Activated CD8-positive, alpha-beta memory T cell treated with anti-CD3 and anti-CD28 coated beads, Interleukin-2, amount 50 U/mL, for 4 hours (primary cell): Measurements from ENCODE around the gene TNFRSF6B.
"Not testable (repeated sequence)": the region's sequence is repeated elsewhere in the genome, so short reads cannot be mapped to it uniquely, and the experiment has no call there.

Experiments used
- DNase-seq: peaks from one replicate; pipeline ENCODE4 v3.0.0-alpha.2; 2020

The TNFRSF6B gene

DNA sequence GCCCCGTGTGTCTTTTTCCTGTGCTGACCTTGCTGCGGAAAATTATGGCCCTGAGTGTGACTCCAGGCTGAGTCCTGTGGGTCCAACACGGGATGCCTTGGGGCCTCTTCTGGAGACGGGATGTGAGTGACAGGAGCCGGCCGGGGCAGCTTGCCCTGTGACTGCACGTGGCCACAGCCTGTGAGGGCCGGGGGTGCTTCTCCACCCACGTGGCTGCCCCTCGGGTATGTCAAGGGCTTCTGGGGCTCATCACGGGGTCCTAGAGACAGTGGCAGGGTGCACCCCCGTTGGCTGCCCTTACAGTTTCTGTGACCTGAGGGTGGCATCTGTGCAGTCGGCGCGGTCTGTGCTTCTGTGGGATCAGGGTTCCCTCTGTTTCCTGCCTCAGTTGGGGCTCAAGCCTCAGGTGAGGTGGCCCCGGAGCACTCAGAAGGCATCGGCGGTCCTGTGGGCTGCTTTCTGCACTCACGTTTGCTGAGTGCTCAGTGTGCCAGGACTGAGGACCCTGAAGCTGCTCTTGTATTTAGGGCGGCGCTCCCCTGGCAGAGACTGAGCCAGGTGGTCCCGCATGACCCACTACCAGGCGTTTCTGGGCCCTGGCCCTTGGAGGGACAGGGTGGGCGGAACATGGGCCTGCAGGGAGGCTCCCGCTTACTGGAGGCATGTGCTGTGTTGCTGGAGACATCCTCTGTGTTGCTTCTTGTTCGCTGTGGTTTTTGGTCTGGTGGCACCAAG, 33.0 kb upstream of the TNFRSF6B start:
- no peak for DNase-seq

DNA sequence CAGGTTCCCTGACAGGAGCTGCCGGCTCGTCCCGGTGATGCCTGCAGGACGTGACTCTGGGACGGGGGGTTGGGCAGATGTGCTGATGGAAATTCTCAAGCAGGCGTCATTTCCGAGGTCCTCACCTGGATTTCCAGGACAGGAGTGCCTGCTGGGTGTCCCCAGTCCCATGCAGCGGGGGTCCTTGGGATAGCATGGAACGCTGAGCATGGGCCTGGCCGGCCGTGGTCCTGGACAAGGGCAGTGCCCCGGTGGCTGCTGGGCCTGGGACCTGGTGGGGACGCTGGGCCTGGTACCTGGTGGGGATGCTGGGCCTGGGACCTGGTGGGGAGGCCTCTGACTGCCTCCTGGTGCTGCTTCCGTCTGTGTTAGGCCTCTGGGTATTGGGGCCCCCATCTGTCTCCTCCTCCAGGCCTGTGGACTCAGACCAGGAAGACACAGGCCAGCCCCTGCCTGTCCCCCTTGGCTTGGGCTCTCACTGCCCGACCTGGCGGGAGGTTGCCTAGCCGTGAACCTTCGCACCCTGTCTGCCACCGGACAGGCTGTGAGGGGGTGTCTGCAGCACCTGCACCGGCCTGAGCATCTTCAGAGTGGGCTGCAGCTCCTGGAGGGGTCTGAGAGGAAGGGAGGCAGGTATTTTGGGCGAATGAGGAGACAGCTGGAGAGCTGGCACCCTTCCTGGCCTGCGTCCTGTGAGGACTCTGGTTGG, 32.2 kb upstream of the TNFRSF6B start:
- DNase-seq: no peak

DNA sequence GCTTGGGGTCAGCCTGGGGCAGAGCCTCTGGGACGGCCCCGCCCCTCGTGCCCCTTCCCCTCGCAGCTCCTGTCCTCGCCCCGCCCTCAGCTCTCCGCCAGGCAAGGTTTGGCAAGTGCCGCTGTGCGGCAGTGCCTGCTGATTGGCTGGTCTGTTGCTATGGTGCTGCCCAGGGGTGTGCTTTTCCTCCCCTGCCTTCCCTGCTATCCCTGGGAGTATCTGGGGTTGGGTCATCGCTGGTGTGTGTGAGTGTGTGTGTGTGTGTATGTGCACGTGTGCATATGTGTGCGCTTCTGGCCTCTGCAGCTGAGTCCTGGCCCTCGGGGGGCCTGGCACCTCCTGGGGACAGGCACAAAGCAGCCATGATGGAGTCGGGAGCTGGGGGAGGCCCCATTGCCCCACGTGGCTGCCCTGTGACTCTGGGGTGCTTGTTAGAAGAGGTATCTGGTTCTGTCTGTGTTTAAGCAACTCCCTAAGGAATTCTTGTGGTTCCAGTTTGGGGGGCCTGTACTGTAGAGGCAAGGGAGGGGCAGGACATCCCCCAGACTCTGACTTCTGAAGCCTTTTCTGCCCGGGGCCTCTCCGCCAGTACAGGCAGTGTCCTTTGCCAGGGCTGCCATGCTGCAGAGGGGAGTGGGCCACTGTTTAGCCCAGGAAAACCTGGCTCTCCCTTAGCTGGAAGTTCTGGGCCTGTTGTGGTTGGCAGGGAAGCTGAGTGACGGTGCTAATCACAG, 31.4 kb upstream of the TNFRSF6B start:
- DNase-seq: no peak

DNA sequence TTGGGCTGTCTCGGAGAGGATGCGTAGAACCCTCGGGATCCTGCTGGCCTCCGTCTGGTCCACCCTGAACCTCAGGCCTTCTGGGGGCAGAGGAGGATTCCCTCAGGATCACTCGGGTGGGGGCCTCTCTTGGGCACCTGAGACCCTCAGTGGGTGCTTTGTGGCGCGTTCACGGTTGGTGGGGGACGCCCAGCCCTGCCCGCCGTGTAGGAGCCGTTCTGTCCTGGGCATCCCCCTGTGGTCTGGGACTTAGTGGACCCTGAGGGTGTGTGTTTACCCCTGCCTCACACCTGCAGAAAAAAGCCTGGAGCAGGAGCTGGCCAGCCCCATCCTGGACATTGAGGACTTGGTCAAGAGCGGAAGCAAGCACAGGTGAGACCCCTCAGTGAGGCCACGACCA, 30.7 kb upstream of the TNFRSF6B start:
- DNase-seq: no peak

DNA sequence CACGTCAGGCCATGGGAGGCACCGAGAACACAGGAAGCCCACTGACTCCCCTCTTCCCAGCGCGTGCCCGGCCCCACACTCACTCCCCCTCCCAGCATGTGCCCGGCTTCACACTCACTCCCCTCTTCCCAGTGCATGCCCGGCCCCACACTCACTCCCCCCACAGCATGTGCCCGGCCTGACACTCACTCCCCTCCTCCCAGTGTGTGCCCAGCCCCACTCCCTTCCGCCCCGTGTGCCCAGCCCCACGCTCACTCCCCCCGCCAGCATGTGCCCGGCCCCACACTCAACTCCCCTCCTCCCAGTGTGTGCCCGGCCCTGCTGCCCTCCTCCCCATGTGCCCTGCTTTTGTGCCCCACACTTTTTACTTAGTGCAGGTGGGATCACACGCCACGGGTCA, 28.6 kb upstream of the TNFRSF6B start:
- no peak for DNase-seq

DNA sequence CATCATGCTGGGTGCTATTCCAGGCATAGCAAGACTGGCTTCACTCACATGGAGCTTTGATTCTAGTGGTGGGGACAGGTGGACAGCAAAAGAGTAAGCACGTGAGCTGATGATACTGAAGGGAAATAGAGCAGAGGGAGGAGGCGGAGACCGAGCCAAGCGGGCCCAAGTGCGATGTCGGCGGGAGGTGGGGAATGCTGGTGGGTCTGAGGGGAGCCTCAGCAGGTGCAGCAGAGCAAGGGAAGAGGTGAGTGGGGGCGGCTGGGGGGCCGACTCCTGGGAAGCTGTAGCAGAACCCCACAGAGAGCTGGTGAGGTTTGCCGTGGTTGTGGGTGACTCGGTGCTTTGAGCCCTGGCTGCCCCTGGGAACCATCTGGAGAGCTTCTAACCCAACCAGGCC, 28.1 kb upstream of the TNFRSF6B start:
- DNase-seq: no peak

DNA sequence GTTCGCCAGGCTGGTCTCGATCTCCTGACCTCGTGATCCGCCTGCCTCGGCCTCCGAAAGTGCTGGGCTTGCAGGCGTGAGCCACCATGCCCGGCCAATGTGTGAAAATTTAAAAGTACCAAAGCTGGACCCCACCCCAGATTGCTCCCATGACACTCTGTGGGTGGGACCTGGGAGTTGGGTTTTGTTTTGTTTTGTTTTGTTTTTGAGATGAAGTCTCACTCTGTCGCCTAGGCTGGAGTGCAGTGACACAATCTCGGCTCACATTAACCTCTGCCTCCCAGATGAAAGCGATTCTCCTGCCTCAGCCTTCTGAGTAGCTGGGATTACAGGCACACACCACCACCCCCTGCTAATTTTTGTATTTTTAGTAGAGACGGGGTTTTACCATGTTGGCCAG, 24.8 kb upstream of the TNFRSF6B start:
- not testable (repeated sequence) for DNase-seq

DNA sequence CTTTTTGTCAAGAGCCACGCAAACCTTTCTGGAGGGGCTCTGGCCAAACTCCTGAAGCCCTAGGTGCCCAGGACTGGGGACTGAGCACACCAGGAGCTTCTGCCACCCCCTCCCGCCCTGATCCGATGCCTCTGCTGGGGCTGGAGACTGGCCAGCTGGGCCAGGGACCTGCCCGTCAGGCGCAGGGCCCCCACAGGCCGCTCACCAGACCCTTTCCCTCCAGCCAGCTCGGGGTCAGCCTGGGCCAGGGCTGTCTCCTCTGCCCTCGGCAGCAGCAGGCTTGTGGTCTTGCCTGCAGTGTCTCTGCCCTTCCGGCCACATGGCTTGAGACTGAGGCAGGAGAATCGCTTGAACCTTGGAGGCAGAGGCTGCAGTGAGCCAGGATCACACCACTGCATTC, 23.8 kb upstream of the TNFRSF6B start:
- no peak for DNase-seq

DNA sequence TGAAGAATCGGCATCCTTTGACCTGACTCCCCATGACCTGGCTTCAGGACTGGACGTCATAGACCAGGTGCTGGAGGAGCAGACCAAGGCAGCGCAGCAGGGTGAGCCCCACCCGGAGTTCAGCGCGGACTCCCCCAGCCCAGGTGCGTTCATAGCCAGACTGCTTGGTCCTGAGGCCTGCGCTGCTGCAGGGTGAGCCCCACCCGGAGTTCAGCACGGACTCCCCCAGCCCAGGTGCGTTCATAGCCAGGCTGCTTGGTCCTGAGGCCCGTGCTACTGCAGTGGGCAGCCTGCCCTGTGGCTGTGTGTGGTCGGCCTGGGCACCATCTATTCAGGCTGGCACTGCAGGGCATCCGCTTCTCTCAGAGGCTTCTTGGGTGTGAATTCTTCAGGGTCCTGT, 22.5 kb upstream of the TNFRSF6B start:
- DNase-seq: no peak

DNA sequence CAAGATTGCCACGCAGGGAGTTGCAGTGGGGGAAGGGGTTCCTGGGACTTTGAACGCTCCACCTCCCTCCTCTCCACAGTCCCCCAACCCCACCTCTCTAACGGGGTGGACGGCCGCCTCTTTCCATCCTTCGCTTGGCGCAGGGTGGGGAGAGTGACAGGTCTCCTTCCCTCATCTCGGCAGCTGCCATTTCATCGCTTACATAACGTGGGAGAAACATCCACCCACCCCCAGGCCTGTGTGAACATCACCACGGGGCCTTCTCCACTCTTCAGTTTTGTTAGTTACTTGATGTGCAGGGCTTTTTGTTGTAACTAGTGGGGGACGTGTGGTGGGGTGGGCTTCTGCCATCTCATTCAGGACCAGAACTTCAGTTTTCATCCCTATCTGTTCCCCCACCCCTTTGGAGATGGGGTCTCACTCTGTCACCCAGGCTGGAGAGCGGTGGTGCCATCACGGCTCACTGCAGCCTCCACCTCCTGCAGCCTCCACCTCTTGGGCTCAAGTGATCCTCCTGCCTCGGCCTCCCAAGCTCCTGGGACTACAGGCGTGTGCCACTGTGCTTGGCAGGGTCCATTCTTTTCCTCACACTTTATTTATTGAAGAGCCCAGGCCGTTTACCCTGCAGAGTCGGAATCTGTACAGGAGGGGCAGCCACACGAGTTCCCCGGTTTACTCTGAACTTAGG, 20.6 kb upstream of the TNFRSF6B start:
- DNase-seq: no peak

DNA sequence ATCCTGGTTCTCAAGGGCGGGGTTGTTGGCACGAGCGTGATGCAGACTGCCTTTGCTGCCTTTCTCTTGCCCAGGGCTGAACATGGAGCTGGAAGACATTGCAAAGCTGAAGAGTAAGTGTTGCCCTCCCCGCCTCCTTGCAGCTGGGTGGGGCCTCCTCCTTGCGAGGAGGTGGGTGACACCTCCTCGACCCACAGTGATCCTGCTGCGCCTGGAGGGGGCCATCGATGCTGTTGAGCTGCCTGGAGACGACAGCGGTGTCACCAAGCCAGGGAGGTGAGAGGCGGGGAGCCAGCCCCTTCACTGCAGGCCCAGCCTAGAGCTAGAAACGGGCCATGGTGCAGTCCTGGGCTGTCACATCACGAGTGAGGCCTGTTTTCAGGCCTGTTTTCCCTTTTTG, 18.4 kb upstream of the TNFRSF6B start:
- no peak for DNase-seq

DNA sequence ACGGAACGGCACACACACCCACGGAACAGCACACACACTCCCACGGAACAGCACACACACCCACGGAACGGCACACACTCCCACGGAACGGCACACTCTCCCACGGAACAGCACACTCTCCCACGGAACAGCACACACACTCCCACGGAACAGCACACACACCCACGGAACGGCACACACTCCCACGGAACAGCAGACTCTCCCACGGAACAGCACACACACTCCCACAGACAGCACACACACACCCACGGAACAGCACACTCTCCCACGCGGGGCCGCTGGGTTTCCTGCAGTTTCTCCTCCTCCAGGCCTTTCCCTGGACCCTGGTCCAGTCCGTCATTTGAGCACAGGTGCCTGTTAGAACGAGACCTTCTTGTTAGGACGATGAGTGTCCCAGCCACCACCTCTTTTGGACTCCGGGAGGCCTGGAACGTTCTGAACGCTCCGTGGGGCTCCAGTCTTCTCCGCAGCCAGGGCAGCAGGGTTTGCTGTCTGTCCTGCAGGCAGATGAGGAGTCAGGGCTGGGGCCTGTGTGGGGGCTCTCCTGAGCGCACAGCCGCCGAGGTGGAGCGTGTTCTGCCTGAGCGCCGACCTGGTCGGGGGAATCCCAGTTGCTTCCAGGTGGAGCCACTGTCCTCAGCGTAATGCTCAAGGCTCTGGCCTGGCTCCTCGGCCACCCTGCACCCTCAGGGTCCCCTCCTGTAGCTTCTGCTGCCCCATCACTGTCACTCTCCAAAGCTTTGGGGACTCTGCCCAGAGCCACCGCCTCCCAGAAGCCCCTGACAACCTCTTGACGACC, 17.6 kb upstream of the TNFRSF6B start:
- DNase-seq: no peak

DNA sequence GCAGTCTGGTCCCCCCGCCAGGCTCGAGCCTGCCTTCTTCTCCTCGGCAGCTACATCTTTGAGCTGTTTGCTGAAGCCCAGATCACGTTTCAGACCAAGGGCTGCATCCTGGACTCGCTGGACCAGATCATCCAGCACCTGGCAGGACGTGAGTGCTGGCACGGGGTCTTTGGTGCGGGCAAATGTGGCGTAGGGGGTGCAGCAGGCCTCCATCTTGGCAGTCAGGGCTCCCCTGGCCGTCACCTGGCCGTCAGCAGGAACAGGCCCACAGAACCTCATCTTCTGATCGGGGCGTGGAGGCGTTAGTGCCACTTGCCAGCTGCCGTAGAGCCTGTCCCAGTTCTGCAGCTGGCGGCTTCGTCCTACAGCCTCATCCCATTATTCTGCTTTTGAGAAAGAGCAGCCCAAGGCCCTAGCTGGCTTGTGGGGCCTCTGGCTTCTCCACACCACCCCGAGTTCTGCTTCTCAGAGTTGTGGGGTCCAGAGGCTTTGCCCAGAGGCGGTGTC, 16.6 kb upstream of the TNFRSF6B start:
- no peak for DNase-seq

DNA sequence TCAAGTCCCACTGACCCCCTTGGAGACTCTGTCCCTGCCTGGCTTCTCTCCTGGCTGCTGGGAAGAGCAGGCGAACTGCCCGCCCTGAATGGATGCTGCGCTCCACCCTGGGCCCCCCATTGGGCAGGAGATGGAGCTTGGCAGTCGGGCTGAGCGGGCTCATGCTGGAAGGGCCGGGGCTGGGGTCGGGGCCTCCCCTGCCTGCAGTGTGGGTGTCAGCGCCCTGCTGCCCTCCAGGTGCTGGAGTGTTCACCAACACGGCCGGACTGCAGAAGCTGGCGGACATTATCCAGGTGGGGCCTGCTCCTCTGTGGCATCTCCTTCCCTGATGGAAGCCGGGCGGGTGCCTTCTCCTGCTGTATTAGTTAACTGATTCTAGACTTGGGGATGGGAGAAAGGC, 16.0 kb upstream of the TNFRSF6B start:
- no peak for DNase-seq

DNA sequence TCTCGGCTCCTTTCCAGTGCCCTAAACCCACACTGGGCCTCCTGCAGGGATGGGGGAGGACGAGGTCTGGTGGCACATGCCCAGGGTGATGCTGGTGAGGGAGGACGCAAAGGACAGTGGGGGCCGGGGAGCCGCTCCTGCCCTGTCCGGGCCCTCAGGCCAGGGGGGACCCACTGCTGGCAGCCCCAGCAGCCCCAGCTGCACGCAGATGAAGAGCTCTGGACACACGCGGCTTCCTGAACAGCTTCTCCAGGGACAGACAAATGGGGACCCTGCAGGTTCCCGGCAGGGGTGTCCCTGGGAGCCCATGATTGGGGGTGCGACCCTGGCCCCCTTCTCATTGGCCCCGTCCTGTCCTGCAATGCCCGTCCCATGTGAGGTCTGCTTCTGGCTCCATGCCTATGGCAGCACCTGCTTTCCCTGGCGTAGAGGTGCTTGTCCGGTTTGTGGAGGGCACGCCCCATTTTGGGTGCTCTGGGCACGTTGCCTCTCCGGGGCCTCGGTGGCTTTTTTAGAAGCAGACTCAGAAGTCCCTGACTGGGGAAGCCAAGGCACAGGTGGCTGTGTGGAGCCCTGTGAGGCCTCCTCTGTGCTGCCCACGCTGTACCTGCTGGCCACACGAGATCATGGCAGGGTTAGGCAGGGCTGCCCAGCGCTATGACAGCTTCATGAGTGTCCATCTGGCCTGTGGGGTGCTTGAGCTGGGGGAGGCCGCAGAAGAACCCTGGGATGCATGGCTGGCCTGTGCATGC, 15.4 kb upstream of the TNFRSF6B start:
- no peak for DNase-seq

DNA sequence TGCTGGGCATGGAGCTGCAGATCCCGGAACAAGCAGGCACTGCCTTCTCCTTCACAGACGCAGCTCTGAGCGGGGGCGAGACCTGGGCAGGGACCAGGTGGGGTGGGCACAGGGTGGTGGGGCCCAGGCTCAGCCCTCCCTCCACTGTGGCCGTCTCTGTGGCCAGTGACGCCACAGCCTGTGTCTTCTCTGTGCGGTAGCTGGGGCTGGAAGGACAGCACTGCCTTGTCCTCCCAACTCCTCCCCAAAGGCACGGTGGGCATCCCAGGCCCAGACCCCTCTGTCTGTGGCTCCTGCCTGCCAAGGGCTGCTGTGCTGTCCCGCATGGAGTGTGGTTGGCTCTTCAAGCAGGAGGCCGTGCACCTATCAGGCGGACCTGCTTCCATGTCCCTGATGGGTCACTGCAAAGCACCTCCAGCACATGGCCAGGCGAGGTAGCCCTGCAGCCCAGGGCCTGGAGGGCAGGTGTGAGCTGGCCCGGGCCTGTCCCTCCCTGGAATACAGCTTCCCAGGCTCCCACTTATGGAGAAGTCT, 14.8 kb upstream of the TNFRSF6B start:
- no peak for DNase-seq

DNA sequence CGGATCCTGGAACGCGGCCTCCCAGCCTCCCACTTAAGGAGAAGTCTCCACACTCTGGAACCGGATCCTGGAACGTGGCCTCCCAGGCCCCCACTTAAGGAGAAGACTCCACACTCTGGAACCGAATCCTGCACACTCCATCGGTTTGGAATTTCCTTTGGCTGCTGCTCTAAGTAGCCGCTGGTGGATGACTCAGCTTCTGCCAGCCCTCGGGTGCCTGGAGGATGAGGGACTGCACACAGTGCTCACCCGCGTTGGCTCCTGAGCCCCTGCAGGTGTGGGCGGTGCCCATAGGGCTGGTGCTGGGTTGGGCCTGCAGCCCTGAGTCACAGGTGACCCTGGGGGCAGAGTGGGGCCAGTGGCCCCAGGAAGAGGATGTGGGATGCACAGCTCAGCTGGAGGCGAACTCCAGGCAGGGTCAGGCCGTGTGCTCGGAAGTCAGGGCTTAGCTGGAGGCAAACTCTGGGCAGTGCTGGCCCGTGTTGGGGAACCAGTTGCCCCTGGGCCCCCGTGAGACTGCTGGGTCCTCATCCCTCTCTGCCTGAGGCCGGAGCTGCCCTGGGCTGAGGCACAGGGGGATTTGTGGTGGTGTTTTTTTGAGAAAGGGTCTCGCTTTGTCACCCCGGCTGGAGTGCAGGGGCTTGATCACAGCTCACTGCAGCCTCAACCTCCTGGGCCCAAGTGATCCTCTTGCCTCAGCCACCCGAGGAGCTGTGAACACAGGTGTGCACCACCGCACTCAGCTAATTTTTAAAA, 13.9 kb upstream of the TNFRSF6B start:
- no peak for DNase-seq

DNA sequence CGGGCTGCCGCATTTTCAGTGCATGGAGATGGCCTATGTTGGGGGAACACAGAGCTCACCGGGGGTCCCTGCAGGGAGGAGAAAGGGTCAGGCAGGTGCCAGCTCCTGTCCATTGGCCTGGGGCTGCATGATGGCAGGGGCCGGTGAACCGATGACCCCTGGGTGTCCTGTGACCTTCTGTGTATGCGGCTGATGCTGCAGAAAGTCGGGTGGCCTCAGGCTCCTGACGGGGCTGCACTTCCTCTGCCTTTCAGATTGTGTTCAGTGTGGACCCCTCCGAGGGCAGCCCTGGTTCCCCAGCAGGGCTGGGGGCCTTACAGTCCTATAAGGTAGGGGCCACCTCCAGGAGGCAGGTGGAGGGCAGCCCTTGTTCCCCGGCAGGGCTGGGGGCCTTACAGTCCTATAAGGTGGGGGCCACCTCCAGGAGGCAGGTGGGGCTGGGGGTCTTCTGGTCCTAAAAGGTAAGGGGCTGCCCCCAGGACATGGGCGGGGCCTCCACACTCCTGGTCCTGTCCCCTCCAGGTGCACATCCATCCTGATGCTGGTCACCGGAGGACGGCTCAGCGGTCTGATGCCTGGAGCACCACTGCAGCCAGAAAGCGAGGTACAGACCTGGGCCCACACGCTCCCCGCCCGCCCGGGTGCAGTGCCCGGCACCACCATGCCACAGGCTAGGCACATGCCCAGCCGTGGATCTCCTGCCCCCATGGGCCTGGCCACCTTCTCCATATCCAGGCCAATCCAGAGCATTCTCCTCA, 11.0 kb upstream of the TNFRSF6B start:
- no peak for DNase-seq

DNA sequence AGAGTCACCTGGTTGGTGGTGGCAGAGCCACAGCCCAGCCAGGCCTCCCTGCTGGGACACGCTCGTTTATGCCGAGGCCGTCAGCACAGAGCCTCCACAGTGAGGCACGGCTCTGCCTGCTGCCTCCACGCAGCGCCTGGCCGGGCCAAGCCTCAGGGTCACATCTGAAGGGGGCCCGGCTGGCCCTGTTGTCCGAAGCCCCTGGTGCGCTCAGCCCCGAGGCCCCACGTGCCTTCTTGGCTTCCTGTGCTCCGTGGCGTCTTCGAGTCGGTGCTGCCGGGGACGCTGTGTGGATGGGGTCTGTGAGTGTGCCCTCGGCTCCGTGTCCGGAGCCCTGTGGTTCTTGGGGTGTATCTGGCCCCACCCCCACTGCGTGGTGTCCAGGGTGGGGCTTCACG, 10.4 kb upstream of the TNFRSF6B start:
- no peak for DNase-seq
